Hematopoietic multipotent progenitor cell treated with erythropoietin and hydrocortisone succinate and interleukin-3 and kit ligand, for 8 days (in vitro differentiated cells): ENCODE results near the gene ZNF672.
"Not testable (repeated sequence)": the region's sequence is repeated elsewhere in the genome, so short reads cannot be mapped to it uniquely, and the experiment has no call there.

ENCODE experiments used
- DNase-seq: peaks from one replicate; pipeline ENCODE4 v3.0.0-alpha.2; 2015

The ZNF672 gene

GRCh38 chr1:248857201-248857600 is 19.2 kb downstream of the ZNF672 start:
- DNase-seq, result no peak

- DNase-seq, result no peak
These were observed 19.7 kb downstream of the ZNF672 start for GRCh38 chr1:248857749-248858095.

- DNase-seq, result peak; percentile 81
These were observed 20.3 kb downstream of the ZNF672 start for GRCh38 chr1:248858096-248858890.

GRCh38 chr1:248858891-248859889 is 21.2 kb downstream of the ZNF672 start, which contains the start of gene ZNF692:
TSS of gene ZNF692 (minus strand) at chr1:248859085. CDS start at chr1:248858309, 776 bp downstream.
- peak; percentile 98 for DNase-seq

- DNase-seq, result peak; percentile 15
These were observed 22.0 kb downstream of the ZNF672 start for GRCh38 chr1:248860007-248860406.

GRCh38 chr1:248861616-248862015 is 23.6 kb downstream of the ZNF672 start:
- DNase-seq, result no peak

- DNase-seq, result no peak
These were observed 24.6 kb downstream of the ZNF672 start for GRCh38 chr1:248862695-248862997.

GRCh38 chr1:248862998-248863881 is 25.2 kb downstream of the ZNF672 start:
- DNase-seq, result peak; percentile 90

- no peak for DNase-seq
These were observed 33.9 kb downstream of the ZNF672 start for GRCh38 chr1:248871837-248872401.

- peak; percentile 88 for DNase-seq
These were observed 34.9 kb downstream of the ZNF672 start for GRCh38 chr1:248872752-248873408.

- DNase-seq, result peak; percentile 97
These were observed 35.5 kb downstream of the ZNF672 start for GRCh38 chr1:248873409-248873992.

- peak; percentile 92 for DNase-seq
These were observed 36.0 kb downstream of the ZNF672 start for GRCh38 chr1:248873993-248874533.

- DNase-seq, result peak; percentile 19
These were observed 43.2 kb downstream of the ZNF672 start for GRCh38 chr1:248881261-248881660.

- DNase-seq, result peak; percentile 91
These were observed 44.4 kb downstream of the ZNF672 start for GRCh38 chr1:248882427-248882826.

- DNase-seq, result peak; percentile 66
These were observed 46.7 kb downstream of the ZNF672 start for GRCh38 chr1:248884632-248885295.

- DNase-seq, result no peak
These were observed 47.6 kb downstream of the ZNF672 start for GRCh38 chr1:248885646-248886045.

- peak; percentile 34 for DNase-seq
These were observed 48.3 kb downstream of the ZNF672 start for GRCh38 chr1:248886237-248886895.

- DNase-seq, result not testable (repeated sequence)
These were observed 51.9 kb downstream of the ZNF672 start for GRCh38 chr1:248889914-248890243.

GRCh38 chr1:248890549-248891498 is 52.8 kb downstream of the ZNF672 start:
- DNase-seq, result peak; percentile 47
